Endothelial cell of umbilical vein (primary cell): ENCODE results near the gene MN1. TPM values are rescaled to one million over a fixed set of nuclear protein-coding genes. Genes with fewer than 3 reads are reported as not detected.
A peak's percentile ranks its signal among the peaks of the same experiment; 100 is the strongest.

ENCODE experiments used
- BruUV-seq: library from RNA; stranded (reverse); fragments of 400-500 nt; replicated peaks from 2 replicates; lab custom pipeline; 2021; lab: Mats Ljungman, UMichigan
- CTCF ChIA-PET: fragments of 300-600, 350-600 bp; sonication (Branson Sonifier 250); formaldehyde crosslinking; loops from one replicate; lab custom pipeline; 2021; ENCODE audit warnings: antibody characterized with exemption, inconsistent platforms; lab: Charles Lee
- POLR2A ChIA-PET: fragments of 300-600, 350-600 bp; sonication (Branson Sonifier 250); formaldehyde crosslinking; loops from one replicate; lab custom pipeline; 2021; ENCODE audit warnings: antibody characterized with exemption, inconsistent platforms; lab: Charles Lee
- DNase-seq: peaks from one replicate; pipeline ENCODE4 v3.0.0-alpha.2; 2011; ENCODE audit warnings: low read depth, low spot score
- FAIRE-seq: peaks from 2 replicates; lab custom pipeline; 2011; peaks lifted over from hg19 to GRCh38; lab: Jason Lieb, UNC
- H2AFZ ChIP-seq: 2 replicates; pipeline ENCODE4 v1.6.0; 2012; ENCODE audit warnings: low read depth, low read length, control low read depth, inconsistent platforms
- H3K27ac ChIP-seq: 2 replicates; pipeline ENCODE4 v1.5.1; 2011; ENCODE audit warnings: low read depth, mild to moderate bottlenecking, control low read depth, low read length, moderate library complexity; ENCODE audit not compliant: insufficient read depth
- H3K27me3 ChIP-seq, 2 experiments: 2 replicates each; pipeline versions ENCODE4 v1.6.0 to v1.6.1; 2011; ENCODE audit warnings: low read length in 2 of 2, mixed read lengths in 1 of 2; ENCODE audit not compliant: control insufficient read depth in 2 of 2, insufficient read depth in 2 of 2
- H3K36me3 ChIP-seq, 2 experiments: 2 replicates in 1 of 2; 3 replicates in 1 of 2; pipeline ENCODE4 v1.5.1; 2011; ENCODE audit warnings: low read length in 2 of 2, mild to moderate bottlenecking in 1 of 2, moderate library complexity in 1 of 2; ENCODE audit not compliant: control insufficient read depth in 2 of 2, insufficient read depth in 2 of 2; ENCODE audit errors: extremely low read depth in 1 of 2
- H3K4me1 ChIP-seq: 3 replicates; pipeline ENCODE4 v1.5.1; 2011; ENCODE audit warnings: mild to moderate bottlenecking, low read length; ENCODE audit not compliant: control insufficient read depth, insufficient read depth; ENCODE audit errors: extremely low read depth
- H3K4me2 ChIP-seq: 2 replicates; pipeline ENCODE4 v1.6.1; 2011; ENCODE audit warnings: low read length, control low read depth, mixed read lengths; ENCODE audit not compliant: insufficient read depth
- H3K4me3 ChIP-seq, 3 experiments: fragments of 200-600 bp in 1 of 3; sonication (generic), shearing (Covaris generic) in 1 of 3; replicated peaks in 1 of 3; 2 replicates each; pipeline ENCODE4 v1.5.1; 2011 to 2016; ENCODE audit warnings: control low read depth in 3 of 3, low read length in 3 of 3, mild to moderate bottlenecking in 2 of 3, inconsistent platforms in 1 of 3, low read depth in 1 of 3, moderate library complexity in 1 of 3; ENCODE audit not compliant: insufficient read depth in 1 of 3
- H3K79me2 ChIP-seq: 2 replicates; pipeline ENCODE4 v1.6.0; 2012; ENCODE audit warnings: low read length, inconsistent platforms; ENCODE audit not compliant: control insufficient read depth, insufficient read depth
- H3K9ac ChIP-seq: replicated peaks from 2 replicates; pipeline ENCODE3; 2011; ENCODE audit warnings: low read length, control low read depth; ENCODE audit not compliant: insufficient read depth; ENCODE audit errors: extremely low read depth
- H3K9me1 ChIP-seq: replicated peaks from 3 replicates; pipeline ENCODE4 v1.6.0; 2011; ENCODE audit warnings: mild to moderate bottlenecking, low read length; ENCODE audit not compliant: control insufficient read depth, insufficient read depth; ENCODE audit errors: extremely low read depth
- H3K9me3 ChIP-seq: replicated peaks from 2 replicates; pipeline ENCODE4 v1.5.1; 2012; ENCODE audit warnings: low read length, inconsistent platforms; ENCODE audit not compliant: control insufficient read depth, insufficient read depth
- H4K20me1 ChIP-seq: replicated peaks from 2 replicates; pipeline ENCODE3; 2011; ENCODE audit warnings: mild to moderate bottlenecking, low read length; ENCODE audit not compliant: control insufficient read depth, insufficient read depth; ENCODE audit errors: extremely low read depth
- EZH2 ChIP-seq: IDR thresholded peaks from 2 replicates; pipeline ENCODE4 v1.6.1; 2012; ENCODE audit warnings: borderline replicate concordance, low read depth, mild to moderate bottlenecking, moderate library complexity, low read length, inconsistent platforms; ENCODE audit not compliant: severe bottlenecking
- FOS ChIP-seq: IDR thresholded peaks from 2 replicates; pipeline ENCODE4 v1.6.1; 2011; ENCODE audit warnings: mild to moderate bottlenecking, low read length, moderate library complexity, borderline replicate concordance; ENCODE audit not compliant: insufficient read depth
- GATA2 ChIP-seq: IDR thresholded peaks from 2 replicates; pipeline ENCODE4 v1.7.0; 2011; ENCODE audit warnings: low read depth, mild to moderate bottlenecking, moderate library complexity, mixed read lengths, low read length; ENCODE audit not compliant: insufficient read length, insufficient read depth
- JUN ChIP-seq: IDR thresholded peaks from 2 replicates; pipeline ENCODE4 v1.6.1; 2011; ENCODE audit warnings: borderline replicate concordance, low read depth; ENCODE audit not compliant: insufficient read length, insufficient read depth
- MYC ChIP-seq: IDR thresholded peaks from one replicate; pipeline ENCODE4 v1.6.1; 2011; ENCODE audit warnings: mild to moderate bottlenecking, low read depth, low read length
- POLR2A ChIP-seq: IDR thresholded peaks from 2 replicates; pipeline ENCODE4 v1.6.1; 2012; ENCODE audit warnings: low read depth, mild to moderate bottlenecking, control low read depth, low read length
- POLR2AphosphoS5 ChIP-seq: IDR thresholded peaks from 2 replicates; pipeline ENCODE4 v1.6.1; 2012; ENCODE audit warnings: low read depth, mild to moderate bottlenecking, control low read depth, low read length, moderate library complexity; ENCODE audit not compliant: insufficient read depth
- dilution Hi-C: fragments of 300-500 bp; cut with MboI; formaldehyde crosslinking; loops from one replicate; pipeline ENCODE4 v1.15.0; 2019; ENCODE audit warnings: low sequenced_read_pairs; ENCODE audit not compliant: extremely low pct_ligation_motif_present
- intact Hi-C: fragments of 100-400 bp; cut with micrococcal nuclease; formaldehyde crosslinking; loops from one replicate; pipeline ENCODE4 v1.10.0; 2022
- polyA plus RNA-seq, 4 experiments: library from polyadenylated mRNA; depleted of rRNA in 3 of 4; stranded (reverse) in 3 of 4; unstranded in 1 of 4; fragments of >200 nt; gene quantifications; 2 replicates each; pipeline versions ENCODE4 v1.2.1 to v1.2.3, GENCODE V29; 2011 to 2012; ENCODE audit warnings: missing spikeins in 1 of 4
- total RNA-seq: library from RNA; stranded (reverse); gene quantifications from 2 replicates; pipeline ENCODE4 v1.2.3, GENCODE V29; 2021
- TF ChIP-seq, protein P1 (sequence below), 2 donors: IDR thresholded peaks; 1 replicate in 1 of 2; 2 replicates in 1 of 2; pipeline ENCODE4 v1.5.1; 2011; ENCODE audit warnings: low read length in 2 of 2, mild to moderate bottlenecking in 2 of 2, moderate library complexity in 2 of 2, control low read depth in 1 of 2, inconsistent platforms in 1 of 2, low read depth in 1 of 2; ENCODE audit not compliant: insufficient read depth in 1 of 2; ENCODE audit errors: extremely low read depth in 1 of 2
- TF ChIP-seq, protein P2 (sequence below): IDR thresholded peaks from 2 replicates; pipeline ENCODE4 v1.6.1; 2011; ENCODE audit not compliant: insufficient read depth, insufficient read length

Gene MN1
- total and polyA plus RNA-seq, 2 donors (not counting 3 experiments of a cell fraction or from before 2014, with no cell fraction given) = 3.8 to 5.2 TPM

DNA sequence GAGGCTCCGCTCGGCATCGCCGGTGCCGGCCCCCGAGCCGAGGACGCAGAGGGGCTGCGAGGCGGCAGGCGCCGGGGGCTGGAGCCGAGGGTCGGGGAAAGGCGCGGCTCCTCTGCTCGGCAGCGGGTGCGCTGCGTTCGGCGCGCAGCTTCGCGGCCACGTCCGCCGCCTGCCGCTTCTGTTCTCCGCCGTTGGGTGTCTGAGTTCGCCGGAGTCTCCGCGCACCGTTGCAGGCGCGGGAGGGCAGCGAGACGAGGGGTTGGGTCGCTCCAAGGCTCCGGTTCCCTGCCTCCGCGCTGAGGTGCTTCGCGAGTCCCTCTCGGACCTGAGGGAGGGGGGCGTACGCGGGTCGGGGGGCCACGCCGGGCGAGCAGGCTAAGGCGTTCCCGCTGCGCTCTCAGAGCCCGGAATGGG, 347 bp downstream of the MN1 start:
- ChIA-PET CTCF (interaction anchor here (0.7 to 1.6 kb wide), 5 partner anchors 381 to 1044 kb away, joined by 3 to 5 read pairs (median 3); no protein-coding TSS in a partner anchor), POLR2A (no interaction called here)
- Histone ChIP-seq H2AFZ (peak overlapping the region; percentile 87), H3K9me1 (no peaks in the 10 kb centered on the region), H4K20me1 (no peaks in the 10 kb centered on the region), H3K4me1 (peaks cover 17% of the 10 kb centered on the region), H3K27me3 (peaks cover 11 to 44% of the 10 kb centered on the region in 2 experiments), H3K9me3 (no peaks in the 10 kb centered on the region), H3K9ac (no peak overlapping the region), H3K36me3 (no peaks in the 10 kb centered on the region), H3K79me2 (no peaks in the 10 kb centered on the region), H3K27ac (no peak overlapping the region), H3K4me3 (peak overlapping the region; percentile 52 to 77 (median 70)), H3K4me2 (peak overlapping the region; percentile 71)
- TF ChIP-seq, protein P1, sequence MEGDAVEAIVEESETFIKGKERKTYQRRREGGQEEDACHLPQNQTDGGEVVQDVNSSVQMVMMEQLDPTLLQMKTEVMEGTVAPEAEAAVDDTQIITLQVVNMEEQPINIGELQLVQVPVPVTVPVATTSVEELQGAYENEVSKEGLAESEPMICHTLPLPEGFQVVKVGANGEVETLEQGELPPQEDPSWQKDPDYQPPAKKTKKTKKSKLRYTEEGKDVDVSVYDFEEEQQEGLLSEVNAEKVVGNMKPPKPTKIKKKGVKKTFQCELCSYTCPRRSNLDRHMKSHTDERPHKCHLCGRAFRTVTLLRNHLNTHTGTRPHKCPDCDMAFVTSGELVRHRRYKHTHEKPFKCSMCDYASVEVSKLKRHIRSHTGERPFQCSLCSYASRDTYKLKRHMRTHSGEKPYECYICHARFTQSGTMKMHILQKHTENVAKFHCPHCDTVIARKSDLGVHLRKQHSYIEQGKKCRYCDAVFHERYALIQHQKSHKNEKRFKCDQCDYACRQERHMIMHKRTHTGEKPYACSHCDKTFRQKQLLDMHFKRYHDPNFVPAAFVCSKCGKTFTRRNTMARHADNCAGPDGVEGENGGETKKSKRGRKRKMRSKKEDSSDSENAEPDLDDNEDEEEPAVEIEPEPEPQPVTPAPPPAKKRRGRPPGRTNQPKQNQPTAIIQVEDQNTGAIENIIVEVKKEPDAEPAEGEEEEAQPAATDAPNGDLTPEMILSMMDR (IDR thresholded peaks at IDR 0.05; ENCODE audit: extremely low read depth in 1 of 2, insufficient read depth in 1 of 2, low read depth in 1 of 2, low read length in 2 of 2) = peak in 1 of 2 donors; percentile 17
- TF ChIP-seq POLR2A = peak; percentile 28
- TF ChIP-seq MYC = no peak
- TF ChIP-seq, protein P2, sequence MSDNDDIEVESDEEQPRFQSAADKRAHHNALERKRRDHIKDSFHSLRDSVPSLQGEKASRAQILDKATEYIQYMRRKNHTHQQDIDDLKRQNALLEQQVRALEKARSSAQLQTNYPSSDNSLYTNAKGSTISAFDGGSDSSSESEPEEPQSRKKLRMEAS = no peak
- no peak for TF ChIP-seq GATA2
- TF ChIP-seq POLR2AphosphoS5 = no peak
- no peak for TF ChIP-seq FOS
- no peak for TF ChIP-seq JUN
- TF ChIP-seq EZH2 = no peak
- FAIRE-seq = no peak
- no TSS peak for BruUV-seq
- DNase-seq = peak; percentile 47
- intact Hi-C loops = loop anchor here (1.0 to 10.0 kb wide), 12 partner anchors 114 to 1122 kb away; no protein-coding TSS in a partner anchor
- dilution Hi-C loops = no loop called here
